ENCODE results near the gene DLG2. TPM values are rescaled to one million over a fixed set of nuclear protein-coding genes. Genes with fewer than 3 reads are reported as not detected.

DLG2 gene
- total and polyA plus RNA-seq, 9 of the 15 experiments (the other 6 are each of a cell fraction or from before 2014, with no cell fraction given), result 0.52 to 1.6 (median 0.95) TPM

DNA sequence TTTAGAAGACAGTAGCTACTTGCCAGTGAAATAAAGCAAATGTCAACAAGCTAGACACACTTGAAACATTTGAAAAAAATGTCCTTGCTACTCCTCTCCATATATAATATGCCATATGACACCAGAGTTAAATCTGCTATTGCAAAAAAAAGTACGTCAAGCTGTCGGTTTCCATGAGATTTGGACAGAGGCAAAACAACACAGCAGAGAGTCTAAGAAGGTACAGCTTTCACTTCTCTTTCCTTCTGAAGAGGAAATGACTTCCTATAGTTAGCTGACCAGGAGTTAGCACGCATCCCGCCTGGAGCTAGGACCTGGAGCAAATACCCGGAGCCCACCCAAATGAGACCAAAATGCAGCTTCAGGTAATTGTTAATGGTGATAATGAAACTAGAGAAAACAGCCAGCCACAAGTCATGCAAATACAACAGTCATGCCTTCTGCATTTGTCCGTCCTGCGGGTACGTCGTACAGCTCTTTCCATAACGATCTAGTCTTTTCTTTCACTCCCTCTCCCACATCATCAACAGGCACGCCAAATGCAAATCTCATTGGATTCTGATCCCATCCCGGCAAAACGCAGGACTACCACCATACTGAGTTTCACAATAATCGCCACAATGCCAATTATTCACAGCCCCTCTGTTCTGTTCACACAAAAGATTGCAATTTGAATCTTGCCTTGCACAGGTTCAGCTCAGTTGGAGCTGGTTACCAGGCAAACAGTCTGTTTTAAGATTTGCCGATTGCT is 1945.9 kb downstream of the DLG2 start:
- Histone ChIP-seq H3K4me2 (ENCODE audit: insufficient read depth, low read length) (no peak overlapping the region), H3K9me1 (ENCODE audit: control insufficient read depth, insufficient read depth, low read length) (no peaks in the 10 kb centered on the region), H2AFZ (ENCODE audit: low read depth, low read length) (no peak overlapping the region), H3K27ac (ENCODE audit: extremely low read depth, low read depth, low read length) (no peak overlapping the region), H3K4me3 (no peak overlapping the region), H3K4me1 (replicated peaks in 1 of 2; ENCODE audit: control insufficient read depth in 2 of 2, insufficient read depth in 2 of 2, low read length in 2 of 2) (no peaks in the 10 kb centered on the region; a peak in 2 of 5 replicates), H3K9me3 (replicated peaks; ENCODE audit: control insufficient read depth, insufficient read depth, low read depth, low read length) (no peaks in the 10 kb centered on the region), H3K79me2 (ENCODE audit: control insufficient read depth, insufficient read depth, low read length) (no peaks in the 10 kb centered on the region), H3K36me3 (ENCODE audit: control insufficient read depth, insufficient read depth, low read length) (no peaks in the 10 kb centered on the region), H4K20me1 (replicated peaks; ENCODE audit: control insufficient read depth, insufficient read depth, low read length) (no peaks in the 10 kb centered on the region), H3K9ac (ENCODE audit: insufficient read depth in 1 of 2, low read depth in 2 of 2, low read length in 2 of 2) (no peak overlapping the region), H3K27me3 (ENCODE audit: control insufficient read depth in 2 of 2, insufficient read depth in 2 of 2, low read length in 2 of 2) (peaks cover 0 to 4% of the 10 kb centered on the region in 2 experiments; a peak in 1 of 5 replicates)
- POLR2A ChIA-PET, result interaction anchor here (1.0 kb wide), 1 partner anchor 12 kb away, joined by 3 read pairs; no protein-coding TSS in a partner anchor
- WGBS (ENCODE audit: insufficient coverage, low coverage, missing lambda C conversion rate), result under 1% methylated on average over 15 of the region's 15 CpGs
- ATAC-seq (no peak), DNase-seq (ENCODE audit: extremely low read depth in 1 of 4, low spot score in 3 of 4) (no peak), FAIRE-seq (no peak)
- no TSS peak for BruUV-seq (replicated peaks)
- TF ChIP-seq TBP (optimal IDR thresholded peaks at IDR 0.05; ENCODE audit: low read depth, low read length) (no peak), ZNF644 (tag; IDR thresholded peaks at IDR 0.05; ENCODE audit: low read depth) (no peak), EZH2 (IDR thresholded peaks at IDR 0.05; ENCODE audit: borderline replicate concordance, low read depth, low read length) (no peak), CAMTA2 (CRISPR knock-in tag; conservative IDR thresholded peaks at IDR 0.05) (no peak), L3MBTL2 (IDR thresholded peaks at IDR 0.05) (no peak), ZNF584 (CRISPR knock-in tag; IDR thresholded peaks at IDR 0.05; ENCODE audit: low read depth) (no peak), PHB (CRISPR knock-in tag; IDR thresholded peaks at IDR 0.05) (no peak), ESRRA (IDR thresholded peaks at IDR 0.05; ENCODE audit: borderline replicate concordance, low read depth) (no peak), NBN (IDR thresholded peaks at IDR 0.05; ENCODE audit: low read depth) (no peak), ZKSCAN3 (CRISPR knock-in tag; IDR thresholded peaks at IDR 0.05) (no peak), ZNF57 (CRISPR knock-in tag; IDR thresholded peaks at IDR 0.05) (no peak), SMARCE1 (IDR thresholded peaks at IDR 0.05) (no peak)
- TF ChIP-seq, protein P1, sequence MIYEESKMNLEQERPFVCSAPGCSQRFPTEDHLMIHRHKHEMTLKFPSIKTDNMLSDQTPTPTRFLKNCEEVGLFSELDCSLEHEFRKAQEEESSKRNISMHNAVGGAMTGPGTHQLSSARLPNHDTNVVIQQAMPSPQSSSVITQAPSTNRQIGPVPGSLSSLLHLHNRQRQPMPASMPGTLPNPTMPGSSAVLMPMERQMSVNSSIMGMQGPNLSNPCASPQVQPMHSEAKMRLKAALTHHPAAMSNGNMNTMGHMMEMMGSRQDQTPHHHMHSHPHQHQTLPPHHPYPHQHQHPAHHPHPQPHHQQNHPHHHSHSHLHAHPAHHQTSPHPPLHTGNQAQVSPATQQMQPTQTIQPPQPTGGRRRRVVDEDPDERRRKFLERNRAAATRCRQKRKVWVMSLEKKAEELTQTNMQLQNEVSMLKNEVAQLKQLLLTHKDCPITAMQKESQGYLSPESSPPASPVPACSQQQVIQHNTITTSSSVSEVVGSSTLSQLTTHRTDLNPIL (CRISPR knock-in tag; IDR thresholded peaks at IDR 0.05), result no peak
- TF ChIP-seq, protein P2, sequence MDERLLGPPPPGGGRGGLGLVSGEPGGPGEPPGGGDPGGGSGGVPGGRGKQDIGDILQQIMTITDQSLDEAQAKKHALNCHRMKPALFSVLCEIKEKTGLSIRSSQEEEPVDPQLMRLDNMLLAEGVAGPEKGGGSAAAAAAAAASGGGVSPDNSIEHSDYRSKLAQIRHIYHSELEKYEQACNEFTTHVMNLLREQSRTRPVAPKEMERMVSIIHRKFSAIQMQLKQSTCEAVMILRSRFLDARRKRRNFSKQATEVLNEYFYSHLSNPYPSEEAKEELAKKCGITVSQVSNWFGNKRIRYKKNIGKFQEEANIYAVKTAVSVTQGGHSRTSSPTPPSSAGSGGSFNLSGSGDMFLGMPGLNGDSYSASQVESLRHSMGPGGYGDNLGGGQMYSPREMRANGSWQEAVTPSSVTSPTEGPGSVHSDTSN (CRISPR knock-in tag; IDR thresholded peaks at IDR 0.05; ENCODE audit: low read depth), result no peak
- TF ChIP-seq, protein P2 (tag; conservative IDR thresholded peaks at IDR 0.05; ENCODE audit: low read depth), result no peak
- TF ChIP-seq, protein P3, sequence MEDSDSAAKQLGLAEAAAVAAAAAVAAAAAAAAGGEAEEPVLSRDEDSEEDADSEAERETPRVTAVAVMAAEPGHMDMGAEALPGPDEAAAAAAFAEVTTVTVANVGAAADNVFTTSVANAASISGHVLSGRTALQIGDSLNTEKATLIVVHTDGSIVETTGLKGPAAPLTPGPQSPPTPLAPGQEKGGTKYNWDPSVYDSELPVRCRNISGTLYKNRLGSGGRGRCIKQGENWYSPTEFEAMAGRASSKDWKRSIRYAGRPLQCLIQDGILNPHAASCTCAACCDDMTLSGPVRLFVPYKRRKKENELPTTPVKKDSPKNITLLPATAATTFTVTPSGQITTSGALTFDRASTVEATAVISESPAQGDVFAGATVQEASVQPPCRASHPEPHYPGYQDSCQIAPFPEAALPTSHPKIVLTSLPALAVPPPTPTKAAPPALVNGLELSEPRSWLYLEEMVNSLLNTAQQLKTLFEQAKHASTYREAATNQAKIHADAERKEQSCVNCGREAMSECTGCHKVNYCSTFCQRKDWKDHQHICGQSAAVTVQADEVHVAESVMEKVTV (CRISPR knock-in tag; IDR thresholded peaks at IDR 0.05), result no peak
- CTCF ChIA-PET (ENCODE audit: low intra/inter-chr PET ratio), result no interaction called here
- intact Hi-C loops (cut with micrococcal nuclease), result no loop called here
- in situ Hi-C loops (cut with MboI), result no loop called here

All from K562 (cell line).